NCI-H2029 treated with DMSO at 0.1 percent for 48 hours (cell line): Measurements from ENCODE around the gene CHMP5.

Source experiments
- DNase-seq: peaks from one replicate; lab custom pipeline; 2025; lab: John Stamatoyannopoulos, UW

CHMP5 gene

GRCh38 chr9:33318225-33318624 lies 53.4 kb downstream of the CHMP5 start:
- DNase-seq = no peak

GRCh38 chr9:33318781-33319180 lies 53.9 kb downstream of the CHMP5 start:
- DNase-seq = no peak

- no peak for DNase-seq
Measured at GRCh38 chr9:33320230-33320567, 55.4 kb downstream of the CHMP5 start.

- DNase-seq = no peak
Measured at GRCh38 chr9:33320568-33321261, 55.9 kb downstream of the CHMP5 start.

- no peak for DNase-seq
Measured at GRCh38 chr9:33329117-33329563, 64.3 kb downstream of the CHMP5 start.

GRCh38 chr9:33329979-33330378 lies 65.1 kb downstream of the CHMP5 start:
- DNase-seq = no peak

GRCh38 chr9:33331377-33331891 lies 66.6 kb downstream of the CHMP5 start:
- no peak for DNase-seq
